Testis (tissue), 2 donors: ENCODE results near the gene ADAMTSL2.

Experiments used
- POLR2A ChIP-seq: fragments of 450-650 bp; IDR thresholded peaks from one replicate; pipeline ENCODE4 v1.6.1; 2017; ENCODE audit warnings: antibody characterized with exemption, mild to moderate bottlenecking, moderate library complexity
- TF ChIP-seq, protein P1 (sequence below), 3 experiments: fragments of 450-650 bp in 2 of 3; fragments of 200-600 bp in 1 of 3; sonication (generic) in 1 of 3; IDR thresholded peaks; one replicate each; pipeline ENCODE4 v1.5.1; 2016 to 2019; ENCODE audit warnings: antibody characterized with exemption in 3 of 3, mild to moderate bottlenecking in 2 of 3, moderate library complexity in 1 of 3

DNA sequence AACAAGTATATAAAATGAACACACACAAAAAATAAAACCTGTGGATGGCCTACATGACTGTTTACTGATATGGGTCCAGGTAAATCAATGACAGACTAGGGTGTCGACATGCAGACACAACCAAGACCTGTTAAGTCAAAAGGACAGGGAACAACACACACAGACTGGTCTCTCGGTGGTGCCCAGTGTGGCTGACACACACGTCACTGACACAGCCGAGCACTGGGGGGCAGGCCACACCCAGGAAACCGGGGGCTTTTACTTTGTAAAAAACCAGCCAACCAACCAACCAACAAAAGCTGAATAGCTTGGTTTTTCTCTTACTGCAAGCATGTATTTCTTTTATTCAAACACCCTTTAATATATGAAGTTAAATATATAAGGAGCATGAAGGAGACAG lies 69.7 kb downstream of the ADAMTSL2 start:
- TF ChIP-seq, protein P1, sequence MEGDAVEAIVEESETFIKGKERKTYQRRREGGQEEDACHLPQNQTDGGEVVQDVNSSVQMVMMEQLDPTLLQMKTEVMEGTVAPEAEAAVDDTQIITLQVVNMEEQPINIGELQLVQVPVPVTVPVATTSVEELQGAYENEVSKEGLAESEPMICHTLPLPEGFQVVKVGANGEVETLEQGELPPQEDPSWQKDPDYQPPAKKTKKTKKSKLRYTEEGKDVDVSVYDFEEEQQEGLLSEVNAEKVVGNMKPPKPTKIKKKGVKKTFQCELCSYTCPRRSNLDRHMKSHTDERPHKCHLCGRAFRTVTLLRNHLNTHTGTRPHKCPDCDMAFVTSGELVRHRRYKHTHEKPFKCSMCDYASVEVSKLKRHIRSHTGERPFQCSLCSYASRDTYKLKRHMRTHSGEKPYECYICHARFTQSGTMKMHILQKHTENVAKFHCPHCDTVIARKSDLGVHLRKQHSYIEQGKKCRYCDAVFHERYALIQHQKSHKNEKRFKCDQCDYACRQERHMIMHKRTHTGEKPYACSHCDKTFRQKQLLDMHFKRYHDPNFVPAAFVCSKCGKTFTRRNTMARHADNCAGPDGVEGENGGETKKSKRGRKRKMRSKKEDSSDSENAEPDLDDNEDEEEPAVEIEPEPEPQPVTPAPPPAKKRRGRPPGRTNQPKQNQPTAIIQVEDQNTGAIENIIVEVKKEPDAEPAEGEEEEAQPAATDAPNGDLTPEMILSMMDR (IDR thresholded peaks at IDR 0.05) = no peak
- no peak for TF ChIP-seq POLR2A
